HG02938 (cell line): Measurements from ENCODE around the gene SDCCAG8.

Experiments
- ATAC-seq: cut with Tn5 transposase; IDR thresholded peaks from one replicate; pipeline ENCODE4 v1.9.1; 2021; ENCODE audit warnings: mild to moderate bottlenecking, moderate library complexity; ENCODE audit not compliant: unreplicated experiment

Gene SDCCAG8

DNA sequence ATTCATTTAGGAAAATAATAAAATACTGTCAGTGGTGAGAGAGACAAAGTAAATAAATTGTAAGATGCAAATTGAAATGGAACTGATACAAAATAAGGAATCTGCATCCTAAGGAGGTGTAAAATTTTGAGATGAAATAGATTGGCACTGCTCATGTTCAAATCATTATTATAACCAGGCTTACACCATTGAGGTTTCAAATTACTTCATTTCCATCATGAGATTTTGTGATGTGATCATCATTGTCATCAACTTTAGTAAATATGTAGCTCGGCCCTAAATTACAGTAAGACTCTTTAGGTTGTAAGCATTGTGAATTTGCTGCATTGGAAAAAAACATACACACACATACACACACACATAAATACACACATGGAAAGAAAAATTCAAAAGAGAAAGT is 123.4 kb downstream of the SDCCAG8 start:
- no peak for ATAC-seq

DNA sequence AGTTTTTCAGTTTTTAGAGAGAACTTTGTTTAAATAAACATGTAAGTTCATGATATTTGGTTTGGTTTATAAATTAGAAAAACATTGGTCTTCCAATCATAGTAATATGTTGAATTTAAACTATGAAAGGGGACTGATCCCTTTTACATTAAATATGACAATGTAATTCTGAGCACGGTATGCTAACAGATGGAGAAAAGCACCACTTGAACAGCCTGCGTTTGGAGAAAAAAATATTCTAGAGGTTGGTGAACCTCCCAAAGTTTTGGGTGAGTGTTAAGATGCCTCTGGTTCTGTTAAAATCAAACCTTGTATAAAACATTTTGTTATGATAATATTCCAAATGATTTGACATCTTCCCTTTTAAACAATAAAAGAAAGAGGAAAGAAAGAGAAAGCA is 123.9 kb downstream of the SDCCAG8 start:
- ATAC-seq: no peak

DNA sequence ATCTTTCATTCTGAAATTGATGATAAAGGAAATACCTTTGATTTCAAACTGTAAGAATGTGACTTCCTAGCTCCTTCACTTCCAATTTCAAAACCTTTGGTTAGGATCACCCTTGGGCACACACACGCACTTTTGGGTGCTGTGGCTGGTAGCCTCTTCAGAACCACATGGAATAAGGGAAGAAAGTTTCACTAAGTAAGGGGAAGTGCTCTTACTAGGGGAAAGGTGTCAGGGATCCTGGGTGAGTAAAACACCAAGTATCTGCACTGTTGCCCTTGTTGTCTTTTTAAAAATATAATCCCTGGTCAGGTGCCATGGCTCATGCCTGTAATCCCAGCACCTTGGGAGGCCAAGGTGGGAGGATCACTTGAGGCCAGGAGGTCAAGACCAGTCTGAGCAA is 132.4 kb downstream of the SDCCAG8 start:
- no peak for ATAC-seq

DNA sequence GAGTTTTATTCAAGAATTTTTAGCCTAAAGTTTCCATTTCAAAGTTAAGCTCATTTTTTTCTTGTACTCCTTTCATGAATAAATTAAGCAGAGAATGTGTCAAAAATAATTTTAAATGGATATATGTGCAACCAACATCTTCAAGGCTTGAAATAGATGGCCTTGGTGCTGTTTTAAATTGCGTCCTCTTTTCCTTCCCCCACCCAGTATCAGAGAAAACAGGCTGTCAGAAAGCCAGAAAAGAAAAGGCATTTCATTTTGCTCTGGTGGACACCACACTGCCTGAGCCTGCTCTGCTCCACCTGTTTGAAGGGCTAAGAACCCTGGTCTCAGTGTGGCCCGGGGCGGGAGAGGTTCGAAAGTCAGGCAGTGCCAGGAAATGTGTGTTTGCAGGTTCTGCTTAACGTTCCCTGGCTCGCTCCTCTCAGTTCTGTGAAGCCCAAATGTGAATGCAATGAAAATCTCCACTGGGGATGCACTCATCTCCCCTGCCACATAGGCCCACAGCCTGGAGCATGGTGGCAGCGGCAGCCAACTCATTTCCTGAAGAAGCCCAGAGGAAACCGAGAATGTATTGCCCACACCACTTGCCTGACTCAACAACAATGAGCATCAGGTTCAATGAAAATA is 134.4 kb downstream of the SDCCAG8 start:
- ATAC-seq: no peak

DNA sequence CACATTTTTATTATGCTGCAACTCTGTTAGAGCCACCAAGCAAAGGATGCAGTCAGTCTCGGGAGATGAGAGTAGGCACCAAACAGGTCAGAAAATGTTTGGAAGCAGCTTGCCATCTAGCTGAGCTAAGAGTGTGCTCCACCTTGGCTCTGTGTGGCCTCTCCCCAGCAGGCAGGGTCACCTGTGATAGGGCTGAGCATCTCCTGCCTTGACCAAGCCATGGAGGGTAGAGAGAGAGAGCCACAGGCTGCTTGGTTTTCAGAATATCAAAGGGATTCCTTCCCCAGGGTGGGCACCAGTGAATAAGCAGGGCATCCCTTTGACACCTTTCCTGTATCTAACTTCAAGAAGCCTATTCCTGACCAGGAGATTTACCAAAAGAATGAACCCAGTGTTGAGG is 135.5 kb downstream of the SDCCAG8 start:
- no peak for ATAC-seq

DNA sequence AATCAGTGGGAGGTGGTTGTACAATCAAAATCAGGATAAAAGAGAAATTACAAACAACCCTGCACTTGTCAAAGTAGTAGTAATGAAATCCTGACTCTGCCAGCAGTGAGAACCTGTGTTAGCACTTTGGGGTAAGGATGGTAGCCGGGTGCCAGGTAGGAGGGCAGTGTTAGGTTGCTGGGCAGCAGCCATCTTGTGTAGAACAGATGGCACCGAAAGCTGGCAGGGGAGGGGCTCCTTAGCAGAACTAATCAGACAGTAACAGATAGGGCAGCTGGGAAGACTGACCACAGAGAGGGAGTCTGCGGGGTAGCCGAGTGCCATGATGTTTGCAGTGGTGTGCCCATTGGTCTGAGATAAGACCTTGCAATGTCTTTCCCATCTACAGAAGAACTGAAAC is 137.3 kb downstream of the SDCCAG8 start:
- ATAC-seq: no peak

DNA sequence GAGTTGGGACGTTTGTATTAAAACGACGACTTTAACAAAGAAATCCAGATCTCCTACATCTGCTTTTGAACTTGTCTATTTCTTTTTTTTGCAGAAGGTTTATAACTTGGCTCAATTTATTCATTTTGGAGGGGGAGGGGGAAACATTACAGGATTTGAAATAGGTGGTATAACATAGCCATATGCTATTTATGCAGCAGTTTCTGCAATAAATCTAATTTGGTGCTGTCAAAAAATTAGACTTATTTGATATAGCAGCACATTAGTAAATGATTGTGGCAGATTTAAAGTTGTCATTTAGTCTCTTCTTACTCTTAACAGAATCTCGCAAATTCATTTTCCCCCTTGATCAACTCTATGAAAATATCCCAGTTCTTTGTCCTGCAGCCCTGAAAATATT is 138.2 kb downstream of the SDCCAG8 start:
- ATAC-seq: no peak

DNA sequence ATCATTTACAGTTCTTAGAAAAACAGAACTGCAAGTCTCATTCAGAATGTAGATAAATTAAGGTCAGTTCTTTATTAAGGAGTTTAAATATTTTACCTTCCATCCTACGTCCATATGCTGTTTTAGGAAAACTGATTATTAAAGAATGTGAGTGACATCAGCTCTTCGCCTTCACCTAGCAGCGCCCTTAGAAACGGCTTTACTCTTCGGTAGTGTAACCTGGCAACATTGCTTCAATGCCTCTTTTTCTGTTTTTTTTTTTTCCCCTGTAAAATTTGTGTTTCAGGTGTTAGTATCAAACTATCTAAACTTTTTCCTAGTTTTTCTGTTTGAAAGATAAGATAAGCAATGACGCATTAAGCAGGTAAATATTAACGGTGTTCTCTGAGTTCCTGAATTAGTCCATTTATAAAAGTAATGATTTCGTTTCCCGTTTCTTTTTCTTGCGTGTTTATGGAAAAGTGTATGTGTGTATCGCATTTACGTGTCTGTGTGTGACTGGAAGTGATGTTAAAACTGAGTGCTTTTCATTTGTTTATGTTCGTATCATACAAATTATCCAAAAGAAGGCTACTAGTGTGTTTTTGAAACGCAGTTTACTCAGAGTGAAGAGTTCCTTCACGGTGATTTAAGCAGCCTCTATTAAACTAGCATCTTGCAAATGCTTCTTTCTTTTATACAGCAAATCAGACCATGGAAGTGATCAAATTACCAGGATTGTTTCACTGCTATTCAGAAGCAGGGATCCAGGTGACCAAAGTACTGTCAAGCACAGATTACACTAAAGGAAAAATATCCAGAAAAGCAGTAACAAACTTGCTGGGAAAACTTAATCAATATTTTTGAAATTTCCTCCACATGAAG is 139.0 kb downstream of the SDCCAG8 start:
- ATAC-seq: no peak

DNA sequence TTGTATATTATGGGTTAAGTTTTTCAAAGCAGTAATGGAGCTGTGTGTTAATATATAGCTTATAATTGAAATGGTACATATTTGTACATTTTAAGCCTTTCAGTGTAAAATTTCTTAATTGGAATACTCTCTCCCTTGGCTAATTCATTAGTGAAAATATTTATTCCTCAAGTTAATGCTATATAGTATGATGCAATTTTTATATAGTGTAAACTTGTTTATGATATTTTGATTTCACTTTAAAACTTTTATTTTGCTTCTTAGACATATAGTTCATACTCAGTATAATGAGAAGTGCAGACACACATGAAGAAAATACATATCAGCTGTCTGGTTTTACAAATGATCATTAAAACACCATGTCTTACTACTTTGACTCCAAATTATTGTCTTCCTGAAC is 140.6 kb downstream of the SDCCAG8 start:
- ATAC-seq: no peak

DNA sequence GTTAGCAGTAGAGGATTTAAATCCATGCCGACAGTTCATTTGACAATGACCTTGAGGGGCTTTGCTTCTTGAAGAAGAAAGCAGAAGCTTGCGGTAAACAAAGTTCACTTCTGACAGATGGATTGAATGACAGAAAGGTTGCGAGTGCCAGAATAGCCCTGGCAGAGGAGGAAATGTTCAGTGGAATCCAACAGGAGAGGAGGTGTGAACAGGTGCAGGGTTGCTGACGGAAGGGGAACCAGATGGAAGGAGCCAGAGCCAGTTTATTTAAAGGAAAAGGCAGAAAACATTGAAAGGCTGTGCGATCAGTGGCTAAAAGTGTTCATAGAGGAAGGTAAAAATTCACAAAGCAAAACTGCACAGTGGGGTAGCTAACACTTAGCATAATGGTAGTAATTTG is 141.0 kb downstream of the SDCCAG8 start:
- ATAC-seq: no peak

DNA sequence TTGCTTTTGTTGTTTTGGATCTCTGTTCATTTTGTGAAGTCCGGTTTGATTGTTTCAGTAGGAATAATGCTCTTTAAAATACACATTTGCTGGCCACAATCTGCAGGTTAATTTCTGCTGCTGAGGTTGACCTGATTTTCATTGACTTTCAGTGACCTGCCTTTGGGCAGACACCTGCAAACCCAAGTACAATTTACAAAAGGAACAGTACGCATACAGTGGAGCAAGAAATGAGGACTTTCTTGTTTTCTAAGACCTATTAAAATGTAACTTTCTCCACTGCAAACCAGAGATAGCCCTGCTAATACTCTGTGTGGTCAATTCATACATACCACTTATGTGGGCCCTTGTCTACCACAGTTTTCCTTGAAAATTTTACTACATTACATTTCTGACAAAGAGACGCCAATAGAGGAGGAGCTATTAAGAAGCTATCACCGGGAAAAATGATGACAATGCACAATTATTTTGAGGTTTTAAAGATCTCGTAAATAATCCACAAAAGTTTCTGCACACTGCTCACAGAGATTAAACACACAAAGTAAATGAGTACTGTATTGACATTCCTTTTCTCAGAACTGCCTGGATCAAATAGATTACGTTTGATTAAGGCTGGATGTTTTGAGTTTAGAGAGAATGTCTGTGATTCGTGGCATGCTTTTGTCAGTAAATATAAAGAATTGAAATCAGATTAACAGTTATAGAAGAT is 141.9 kb downstream of the SDCCAG8 start:
- ATAC-seq: no peak

DNA sequence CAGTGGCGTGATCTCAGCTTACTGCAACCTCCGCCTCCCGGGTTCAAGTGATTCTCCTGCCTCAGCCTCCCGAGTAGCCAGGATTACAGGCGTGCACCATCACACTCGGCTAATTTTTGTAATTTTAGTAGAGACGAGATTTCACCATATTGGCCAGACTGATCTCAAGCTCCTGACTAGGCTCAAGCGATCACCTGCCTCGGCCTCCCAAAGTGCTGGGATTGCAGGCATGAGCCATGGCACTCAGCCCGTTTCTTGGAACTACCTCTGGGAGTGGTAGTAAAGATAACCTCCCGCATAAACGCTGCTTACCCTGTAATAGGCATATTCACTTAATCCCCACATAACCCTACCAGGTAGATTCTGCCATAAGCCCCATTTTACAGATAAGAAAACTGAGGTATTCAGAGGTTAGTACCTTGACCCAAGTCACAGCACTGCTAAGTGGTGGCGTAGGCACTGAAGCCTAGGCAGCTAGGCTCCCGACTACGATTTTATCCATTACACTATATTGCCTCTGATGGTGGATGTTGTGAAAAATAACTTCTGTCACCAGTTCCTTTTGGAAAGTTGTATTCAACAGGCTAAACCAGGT is 143.8 kb downstream of the SDCCAG8 start:
- ATAC-seq: no peak

DNA sequence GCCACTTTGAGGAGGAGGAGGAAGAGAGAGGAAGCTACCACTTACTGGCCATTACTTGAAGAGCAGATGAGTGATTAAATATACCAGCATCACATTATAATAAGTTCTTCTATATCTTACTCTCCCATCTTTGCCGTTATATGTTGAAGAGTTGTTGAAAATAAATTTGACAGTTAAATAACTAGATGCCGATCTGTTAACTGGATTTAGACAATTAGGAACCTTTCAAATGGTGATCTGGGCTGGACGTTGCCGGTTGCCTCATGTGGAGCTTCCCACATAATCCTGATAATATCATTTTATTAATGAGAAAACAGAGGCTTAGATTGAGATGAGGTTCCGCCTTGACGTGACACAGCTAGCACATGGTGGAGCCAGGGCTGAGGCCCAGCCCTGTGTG is 147.0 kb downstream of the SDCCAG8 start:
- no peak for ATAC-seq

DNA sequence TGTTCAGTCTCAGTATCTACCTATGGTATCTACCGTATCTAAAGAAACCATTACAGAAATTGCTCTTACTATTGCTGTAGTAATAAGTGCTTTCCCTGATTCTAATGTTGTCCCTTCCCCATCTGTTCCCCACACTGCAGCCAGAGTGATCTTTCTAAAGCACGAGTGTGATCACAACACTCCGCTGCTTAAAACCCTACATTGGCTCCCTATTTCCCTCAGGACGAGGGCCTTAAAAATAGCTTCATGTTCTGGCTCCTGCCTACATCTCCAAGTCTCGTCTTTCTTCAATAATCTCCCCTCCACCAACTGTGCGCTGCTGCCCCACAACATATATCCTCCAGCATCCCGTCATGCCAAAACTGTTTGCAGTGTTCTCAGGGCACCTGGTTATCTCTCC is 150.6 kb downstream of the SDCCAG8 start:
- no peak for ATAC-seq

DNA sequence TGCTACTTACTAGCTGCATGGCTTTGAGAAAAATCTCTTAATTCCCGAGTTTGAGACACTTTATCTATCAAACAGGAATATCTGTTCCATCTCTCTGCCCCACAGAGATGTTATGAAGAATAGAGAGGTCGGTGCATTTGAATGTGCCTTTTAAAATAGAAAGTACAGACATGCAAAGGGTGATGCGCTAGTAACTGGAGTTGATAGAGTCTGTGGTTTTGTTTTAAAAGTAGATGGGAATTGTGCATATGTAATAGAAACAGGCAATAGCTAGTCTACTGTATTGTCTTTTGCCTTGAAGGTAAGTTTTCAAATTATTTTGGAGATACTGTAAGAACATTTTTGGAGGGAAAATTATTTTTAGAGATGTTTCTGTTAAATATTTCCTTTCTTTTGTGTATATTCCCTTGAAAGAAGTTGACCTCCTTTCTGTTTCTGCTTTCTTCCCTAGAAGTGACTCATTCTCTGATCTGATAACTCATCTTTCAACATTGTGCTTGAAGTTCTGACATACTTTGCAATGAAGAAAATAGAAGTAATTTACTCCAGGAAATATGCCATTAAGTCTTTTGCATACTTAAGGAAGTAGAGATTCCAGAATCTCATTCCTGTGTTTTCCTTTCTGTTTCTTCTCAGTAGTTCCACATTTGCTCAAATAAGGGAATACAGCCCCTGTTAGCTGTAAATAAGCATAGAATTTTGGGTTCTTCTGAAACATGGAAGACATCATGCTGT is 151.6 kb downstream of the SDCCAG8 start:
- ATAC-seq: no peak

DNA sequence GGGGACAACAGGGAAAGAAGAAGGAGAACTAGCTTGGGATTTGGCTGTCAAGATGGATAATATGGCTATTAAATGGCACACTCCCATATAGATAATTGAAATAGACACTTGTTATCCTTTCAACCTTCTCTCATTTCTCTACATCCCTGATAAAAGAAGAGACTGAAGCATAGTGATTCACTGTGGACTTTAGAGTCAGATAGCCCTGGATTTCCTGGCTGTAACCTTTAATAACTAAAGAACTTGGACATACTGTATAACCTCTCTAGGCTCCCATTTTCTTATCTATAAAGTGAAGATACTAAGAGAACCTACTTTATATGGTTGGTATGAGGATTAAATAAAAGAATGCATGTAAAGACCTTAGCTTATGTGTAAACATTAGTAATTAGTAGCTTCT is 152.6 kb downstream of the SDCCAG8 start:
- no peak for ATAC-seq

DNA sequence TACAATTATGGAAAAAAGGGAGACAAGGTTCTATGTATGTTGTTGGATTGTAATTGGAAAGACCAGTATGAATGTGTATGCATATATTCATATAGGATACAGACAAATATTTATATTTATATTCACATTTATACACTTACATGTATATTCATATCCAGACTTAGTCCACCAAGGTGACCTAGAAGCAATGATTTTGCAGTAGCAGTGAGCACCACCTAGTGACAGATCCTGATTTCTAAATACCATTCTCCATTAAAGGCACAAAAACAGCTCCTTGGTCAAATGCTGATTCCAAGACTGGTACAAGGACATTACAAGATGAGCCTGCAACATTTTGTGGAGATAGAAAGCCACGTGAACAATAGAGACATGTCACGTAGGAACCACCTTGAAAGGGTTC is 153.4 kb downstream of the SDCCAG8 start:
- ATAC-seq: no peak

DNA sequence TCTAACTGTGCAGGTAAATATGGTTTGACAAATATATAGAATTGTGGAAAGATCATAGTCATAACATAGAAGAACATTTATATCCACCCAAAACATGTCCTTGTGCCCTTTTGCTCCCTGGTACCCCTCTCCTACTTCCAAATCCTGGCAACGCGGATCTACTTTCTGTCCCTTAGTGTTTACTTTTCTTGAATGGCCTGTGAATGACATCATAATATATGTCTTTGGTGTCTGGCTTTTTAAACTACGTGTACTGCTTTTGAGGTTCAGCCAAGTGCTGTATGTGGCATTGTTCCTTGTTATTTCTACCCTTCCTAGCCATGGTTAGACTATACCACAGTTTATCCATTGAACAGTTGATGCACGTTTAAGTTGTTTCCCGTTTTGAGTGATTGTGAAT is 155.6 kb downstream of the SDCCAG8 start:
- no peak for ATAC-seq

DNA sequence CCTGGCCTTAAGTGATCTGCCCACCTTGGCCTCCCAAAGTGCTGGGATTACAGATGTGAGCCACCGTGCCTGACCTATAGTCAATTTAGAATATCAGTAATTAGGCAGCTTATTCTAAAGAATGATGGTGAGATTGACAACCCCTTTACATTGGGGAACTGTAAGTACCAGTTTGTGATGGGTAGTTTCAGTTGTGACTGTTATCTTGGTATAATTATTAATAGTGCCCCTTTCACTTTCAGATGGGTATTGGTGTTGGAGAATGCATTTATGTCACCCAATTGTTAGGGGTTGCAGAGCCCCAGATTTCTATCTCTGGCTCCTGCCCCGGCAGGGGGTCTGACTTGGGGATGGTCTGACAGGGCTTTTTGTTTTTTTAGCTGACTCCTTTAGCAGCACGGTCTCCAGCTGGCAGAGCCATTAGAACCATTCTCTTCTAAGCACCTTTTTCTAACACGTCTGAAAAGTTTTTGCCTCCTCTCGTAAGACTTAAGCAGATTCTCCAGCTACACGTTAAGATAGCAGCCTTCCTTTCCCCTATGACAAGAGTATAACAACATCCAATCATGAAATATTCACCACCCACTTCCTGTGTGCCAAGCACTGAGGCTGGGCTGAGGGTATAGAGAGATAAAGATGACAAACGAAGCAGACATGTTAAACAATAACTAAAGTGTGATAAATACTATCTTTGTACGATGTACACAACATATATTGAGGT is 157.8 kb downstream of the SDCCAG8 start:
- peak; percentile 66 for ATAC-seq

DNA sequence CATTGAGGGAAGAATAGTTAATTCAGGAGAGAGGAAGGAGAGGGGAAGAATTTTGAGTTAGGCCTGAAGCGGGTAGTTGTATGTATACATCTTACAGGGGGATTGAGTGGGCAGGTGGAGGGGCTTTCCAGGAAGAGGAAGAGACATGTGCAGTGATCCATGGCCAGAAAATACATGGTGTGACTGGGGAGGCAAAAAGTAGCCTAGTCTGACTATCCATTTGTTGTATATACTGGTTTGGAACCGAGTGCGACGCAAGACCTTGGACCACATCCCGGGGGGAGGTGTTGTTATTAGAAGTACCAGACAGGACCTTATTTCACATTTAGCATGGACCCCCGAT is 158.3 kb downstream of the SDCCAG8 start:
- ATAC-seq: no peak
